SH-SY5Y (cell line): ENCODE measurements around the gene SLC9A9.

Source experiments
- GATA2 ChIP-seq: IDR thresholded peaks from 2 replicates; pipeline ENCODE4 v1.6.1; 2011; ENCODE audit warnings: mild to moderate bottlenecking, low read depth, low read length
- GATA3 ChIP-seq: IDR thresholded peaks from 2 replicates; pipeline ENCODE4 v1.6.1; 2011; ENCODE audit warnings: low read depth, mild to moderate bottlenecking, low read length, moderate library complexity

DNA sequence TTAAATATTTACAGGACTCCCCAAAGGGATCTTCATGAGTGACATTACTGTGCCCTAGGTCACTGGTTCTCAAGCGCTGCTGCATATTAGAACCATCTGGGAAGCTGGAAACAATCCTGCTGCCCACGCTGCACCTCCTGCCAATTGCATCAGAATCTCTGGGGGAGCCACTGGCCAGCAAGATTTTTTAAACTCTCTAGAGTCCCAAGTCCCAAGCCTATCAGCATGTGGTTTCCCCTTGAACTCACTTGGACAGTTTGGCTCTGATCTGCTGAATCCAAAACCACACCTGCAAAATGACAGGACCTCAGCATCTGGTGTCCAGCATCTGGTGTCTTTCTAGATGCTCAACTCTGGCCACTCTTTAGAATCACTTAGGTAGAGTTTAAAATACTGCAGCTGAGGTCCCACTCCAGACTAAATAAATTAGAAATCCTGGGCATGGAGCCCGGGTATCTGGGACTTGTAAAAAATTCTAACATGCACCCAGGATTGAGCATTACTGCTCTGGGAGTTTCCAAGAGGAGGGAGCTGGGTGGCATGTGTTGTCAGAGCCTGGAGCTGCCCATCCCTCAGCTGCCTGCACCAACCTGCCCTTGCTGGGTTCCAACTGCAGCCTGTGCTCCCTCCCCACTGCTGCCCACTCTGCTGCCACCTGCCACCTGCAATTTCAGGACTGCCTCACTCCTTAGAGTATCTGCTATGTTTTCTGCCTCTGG, 311.3 kb downstream of the SLC9A9 start:
- TF ChIP-seq GATA2 (no peak), GATA3 (no peak)
